ENCODE measurements around the gene CNR2.

- TF ChIP-seq ARNTL (CRISPR knock-in tag; IDR thresholded peaks at IDR 0.05; ENCODE audit: borderline replicate concordance, low read depth) = no peak
- TF ChIP-seq, protein P1, sequence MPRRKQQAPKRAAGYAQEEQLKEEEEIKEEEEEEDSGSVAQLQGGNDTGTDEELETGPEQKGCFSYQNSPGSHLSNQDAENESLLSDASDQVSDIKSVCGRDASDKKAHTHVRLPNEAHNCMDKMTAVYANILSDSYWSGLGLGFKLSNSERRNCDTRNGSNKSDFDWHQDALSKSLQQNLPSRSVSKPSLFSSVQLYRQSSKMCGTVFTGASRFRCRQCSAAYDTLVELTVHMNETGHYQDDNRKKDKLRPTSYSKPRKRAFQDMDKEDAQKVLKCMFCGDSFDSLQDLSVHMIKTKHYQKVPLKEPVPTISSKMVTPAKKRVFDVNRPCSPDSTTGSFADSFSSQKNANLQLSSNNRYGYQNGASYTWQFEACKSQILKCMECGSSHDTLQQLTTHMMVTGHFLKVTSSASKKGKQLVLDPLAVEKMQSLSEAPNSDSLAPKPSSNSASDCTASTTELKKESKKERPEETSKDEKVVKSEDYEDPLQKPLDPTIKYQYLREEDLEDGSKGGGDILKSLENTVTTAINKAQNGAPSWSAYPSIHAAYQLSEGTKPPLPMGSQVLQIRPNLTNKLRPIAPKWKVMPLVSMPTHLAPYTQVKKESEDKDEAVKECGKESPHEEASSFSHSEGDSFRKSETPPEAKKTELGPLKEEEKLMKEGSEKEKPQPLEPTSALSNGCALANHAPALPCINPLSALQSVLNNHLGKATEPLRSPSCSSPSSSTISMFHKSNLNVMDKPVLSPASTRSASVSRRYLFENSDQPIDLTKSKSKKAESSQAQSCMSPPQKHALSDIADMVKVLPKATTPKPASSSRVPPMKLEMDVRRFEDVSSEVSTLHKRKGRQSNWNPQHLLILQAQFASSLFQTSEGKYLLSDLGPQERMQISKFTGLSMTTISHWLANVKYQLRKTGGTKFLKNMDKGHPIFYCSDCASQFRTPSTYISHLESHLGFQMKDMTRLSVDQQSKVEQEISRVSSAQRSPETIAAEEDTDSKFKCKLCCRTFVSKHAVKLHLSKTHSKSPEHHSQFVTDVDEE (CRISPR knock-in tag; IDR thresholded peaks at IDR 0.05) = no peak
- TF ChIP-seq ZNF565 (CRISPR knock-in tag; conservative IDR thresholded peaks at IDR 0.05; ENCODE audit: low read depth) = no peak
- TF ChIP-seq, protein P2, sequence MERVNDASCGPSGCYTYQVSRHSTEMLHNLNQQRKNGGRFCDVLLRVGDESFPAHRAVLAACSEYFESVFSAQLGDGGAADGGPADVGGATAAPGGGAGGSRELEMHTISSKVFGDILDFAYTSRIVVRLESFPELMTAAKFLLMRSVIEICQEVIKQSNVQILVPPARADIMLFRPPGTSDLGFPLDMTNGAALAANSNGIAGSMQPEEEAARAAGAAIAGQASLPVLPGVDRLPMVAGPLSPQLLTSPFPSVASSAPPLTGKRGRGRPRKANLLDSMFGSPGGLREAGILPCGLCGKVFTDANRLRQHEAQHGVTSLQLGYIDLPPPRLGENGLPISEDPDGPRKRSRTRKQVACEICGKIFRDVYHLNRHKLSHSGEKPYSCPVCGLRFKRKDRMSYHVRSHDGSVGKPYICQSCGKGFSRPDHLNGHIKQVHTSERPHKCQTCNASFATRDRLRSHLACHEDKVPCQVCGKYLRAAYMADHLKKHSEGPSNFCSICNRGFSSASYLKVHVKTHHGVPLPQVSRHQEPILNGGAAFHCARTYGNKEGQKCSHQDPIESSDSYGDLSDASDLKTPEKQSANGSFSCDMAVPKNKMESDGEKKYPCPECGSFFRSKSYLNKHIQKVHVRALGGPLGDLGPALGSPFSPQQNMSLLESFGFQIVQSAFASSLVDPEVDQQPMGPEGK (CRISPR knock-in tag; IDR thresholded peaks at IDR 0.05; ENCODE audit: borderline replicate concordance) = no peak
- TF ChIP-seq, protein P3, sequence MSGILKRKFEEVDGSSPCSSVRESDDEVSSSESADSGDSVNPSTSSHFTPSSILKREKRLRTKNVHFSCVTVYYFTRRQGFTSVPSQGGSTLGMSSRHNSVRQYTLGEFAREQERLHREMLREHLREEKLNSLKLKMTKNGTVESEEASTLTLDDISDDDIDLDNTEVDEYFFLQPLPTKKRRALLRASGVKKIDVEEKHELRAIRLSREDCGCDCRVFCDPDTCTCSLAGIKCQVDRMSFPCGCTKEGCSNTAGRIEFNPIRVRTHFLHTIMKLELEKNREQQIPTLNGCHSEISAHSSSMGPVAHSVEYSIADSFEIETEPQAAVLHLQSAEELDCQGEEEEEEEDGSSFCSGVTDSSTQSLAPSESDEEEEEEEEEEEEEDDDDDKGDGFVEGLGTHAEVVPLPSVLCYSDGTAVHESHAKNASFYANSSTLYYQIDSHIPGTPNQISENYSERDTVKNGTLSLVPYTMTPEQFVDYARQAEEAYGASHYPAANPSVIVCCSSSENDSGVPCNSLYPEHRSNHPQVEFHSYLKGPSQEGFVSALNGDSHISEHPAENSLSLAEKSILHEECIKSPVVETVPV (CRISPR knock-in tag; IDR thresholded peaks at IDR 0.05) = no peak
- no peak for TF ChIP-seq TOX (CRISPR knock-in tag; IDR thresholded peaks at IDR 0.05; ENCODE audit: borderline replicate concordance)
- no peak for TF ChIP-seq ZFP3 (CRISPR knock-in tag; IDR thresholded peaks at IDR 0.05)
- TF ChIP-seq, protein P4, sequence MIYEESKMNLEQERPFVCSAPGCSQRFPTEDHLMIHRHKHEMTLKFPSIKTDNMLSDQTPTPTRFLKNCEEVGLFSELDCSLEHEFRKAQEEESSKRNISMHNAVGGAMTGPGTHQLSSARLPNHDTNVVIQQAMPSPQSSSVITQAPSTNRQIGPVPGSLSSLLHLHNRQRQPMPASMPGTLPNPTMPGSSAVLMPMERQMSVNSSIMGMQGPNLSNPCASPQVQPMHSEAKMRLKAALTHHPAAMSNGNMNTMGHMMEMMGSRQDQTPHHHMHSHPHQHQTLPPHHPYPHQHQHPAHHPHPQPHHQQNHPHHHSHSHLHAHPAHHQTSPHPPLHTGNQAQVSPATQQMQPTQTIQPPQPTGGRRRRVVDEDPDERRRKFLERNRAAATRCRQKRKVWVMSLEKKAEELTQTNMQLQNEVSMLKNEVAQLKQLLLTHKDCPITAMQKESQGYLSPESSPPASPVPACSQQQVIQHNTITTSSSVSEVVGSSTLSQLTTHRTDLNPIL (CRISPR knock-in tag; IDR thresholded peaks at IDR 0.05; ENCODE audit: low read depth) = no peak
- no peak for TF ChIP-seq CSDC2 (CRISPR knock-in tag; IDR thresholded peaks at IDR 0.05)
- no peak for TF ChIP-seq ISL1 (CRISPR knock-in tag; IDR thresholded peaks at IDR 0.05)
- TF ChIP-seq RARB (CRISPR knock-in tag; IDR thresholded peaks at IDR 0.05) = no peak
- TF ChIP-seq ZNF8 (CRISPR knock-in tag; IDR thresholded peaks at IDR 0.05) = no peak
- TF ChIP-seq PPARA (CRISPR knock-in tag; IDR thresholded peaks at IDR 0.05; ENCODE audit: borderline replicate concordance) = no peak
- TF ChIP-seq SNAI2 (CRISPR knock-in tag; IDR thresholded peaks at IDR 0.05) = no peak
These were observed 75.3 kb downstream of the CNR2 start for GRCh38 chr1:23837908-23838307.

Measured in SK-N-SH treated with all-trans-retinoic acid at 6 μM for 48 hours (cell line).